Kidney (tissue), 14 donors: ENCODE results near the gene HNRNPA1. TPM values are rescaled to one million over a fixed set of nuclear protein-coding genes. Genes with fewer than 3 reads are reported as not detected.

ENCODE experiments used
- DNase-seq, 5 donors: peaks; one replicate each; pipeline ENCODE4 v3.0.0-alpha.2; 2013 to 2020
- FAIRE-seq: peaks from 2 replicates; lab custom pipeline; 2012; peaks lifted over from hg19 to GRCh38; lab: Jason Lieb, UNC
- H3K27ac ChIP-seq, 2 donors: one replicate each; pipeline ENCODE4 v1.7.0; 2013; ENCODE audit warnings: low read depth in 2 of 2, low read length in 2 of 2, inconsistent platforms in 1 of 2
- H3K27me3 ChIP-seq: one replicate; pipeline ENCODE4 v1.7.1; 2013; ENCODE audit warnings: low read length, inconsistent platforms; ENCODE audit not compliant: control insufficient read depth, insufficient read depth
- H3K36me3 ChIP-seq, 3 donors: one replicate each; pipeline versions ENCODE4 v1.7.0 to v1.7.1; 2013; ENCODE audit warnings: low read length in 3 of 3, control low read depth in 1 of 3, inconsistent platforms in 1 of 3; ENCODE audit not compliant: insufficient read depth in 3 of 3, control insufficient read depth in 2 of 3
- H3K4me1 ChIP-seq, 3 donors: one replicate each; pipeline versions ENCODE4 v1.7.0 to v1.7.1; 2013; ENCODE audit warnings: low read length in 3 of 3, inconsistent platforms in 1 of 3, low read depth in 1 of 3; ENCODE audit not compliant: control insufficient read depth in 2 of 3, insufficient read depth in 2 of 3
- H3K4me3 ChIP-seq, 3 donors: one replicate each; pipeline versions ENCODE4 v1.7.0 to v1.8.1; 2013; ENCODE audit warnings: low read length in 3 of 3, control low read depth in 1 of 3, inconsistent platforms in 1 of 3
- H3K9ac ChIP-seq, 3 donors: one replicate each; pipeline versions ENCODE4 v1.7.0 to v1.7.1; 2013; ENCODE audit warnings: low read length in 3 of 3, control low read depth in 1 of 3, inconsistent platforms in 1 of 3
- H3K9me3 ChIP-seq, 3 donors: one replicate each; pipeline versions ENCODE4 v1.7.0 to v1.7.1; 2013; ENCODE audit warnings: low read length in 3 of 3, control low read depth in 1 of 3, inconsistent platforms in 1 of 3; ENCODE audit not compliant: control insufficient read depth in 2 of 3, insufficient read depth in 1 of 3
- CTCF ChIP-seq: IDR thresholded peaks from 3 replicates; pipeline ENCODE4 v1.5.1; 2012; ENCODE audit warnings: mild to moderate bottlenecking, moderate library complexity, borderline replicate concordance; ENCODE audit not compliant: insufficient read depth; ENCODE audit errors: extremely low read depth
- intact Hi-C: fragments of 100-400 bp; cut with DNase I; formaldehyde crosslinking; loops from one replicate; pipeline ENCODE4 v1.11.1; 2022
- polyA plus RNA-seq: library from polyadenylated mRNA; stranded (reverse); fragments of 350-450 nt; fragmentation: Illumina TruSeq; extraction: RNeasy Lipid Tissue Mini Kit (QIAGEN cat#74804); gene quantifications from one replicate; pipeline ENCODE4 v1.2.3, GENCODE V29; 2014; ENCODE audit warnings: low read depth, low replicate concordance; ENCODE audit not compliant: insufficient read depth
- total RNA-seq: library from RNA; stranded (reverse); fragmentation: NEBNext Ultra II Directional; extraction: Animal tissue kit (Norgen Biotek cat#: 25700); gene quantifications from one replicate; pipeline ENCODE4 v1.2.1, GENCODE V29; 2021
- donor health status: control.
- donor health status: control.
- donor health status: control.
- donor health status: control.
- donor health status: control.
- donor health status: DM: yes; HTN: yes; CAD: no.
- donor health status: Normal renal cell carcinoma (clear cell type).

The HNRNPA1 gene
- total and polyA plus RNA-seq, 2 donors from 2014 or later: 648 to 964 TPM

- H3K9ac ChIP-seq: no peak overlapping the region
- no peaks in the 10 kb centered on the region for H3K9me3 ChIP-seq
- no peaks in the 10 kb centered on the region for H3K4me1 ChIP-seq
- intact Hi-C loops: no loop called here
- DNase-seq: peak in 1 of 5 donors; percentile 12
- H3K27ac ChIP-seq: no peak overlapping the region
- no peak for TF ChIP-seq CTCF
- FAIRE-seq: no peak
- no peaks in the 10 kb centered on the region for H3K27me3 ChIP-seq
- peaks cover 5 to 13% (median 6%) of the 10 kb centered on the region in 3 donors for H3K36me3 ChIP-seq
- no peak overlapping the region for H3K4me3 ChIP-seq
These were observed 34.4 kb upstream of the HNRNPA1 start for GRCh38 chr12:54246011-54246641.

- FAIRE-seq: no peak
- Histone ChIP-seq H3K4me3 (no peak overlapping the region), H3K9ac (no peak overlapping the region), H3K27ac (no peak overlapping the region), H3K9me3 (no peaks in the 10 kb centered on the region), H3K4me1 (no peaks in the 10 kb centered on the region), H3K27me3 (no peaks in the 10 kb centered on the region), H3K36me3 (peaks cover 0 to 5% (median 0%) of the 10 kb centered on the region in 3 donors)
- intact Hi-C loops: no loop called here
- TF ChIP-seq CTCF: no peak
- DNase-seq: no peak
These were observed 31.0 kb upstream of the HNRNPA1 start for GRCh38 chr12:54249489-54249888.

- Histone ChIP-seq H3K4me1 (no peaks in the 10 kb centered on the region), H3K27me3 (no peaks in the 10 kb centered on the region), H3K36me3 (peaks cover 2 to 14% (median 3%) of the 10 kb centered on the region in 3 donors), H3K4me3 (no peak overlapping the region), H3K9ac (no peak overlapping the region), H3K27ac (no peak overlapping the region), H3K9me3 (no peaks in the 10 kb centered on the region)
- DNase-seq (peak in 2 of 5 donors; percentile 61 to 70), FAIRE-seq (peak; percentile 81)
- TF ChIP-seq CTCF: peak; percentile 58
- intact Hi-C loops: no loop called here
These were observed 28.8 kb upstream of the HNRNPA1 start for GRCh38 chr12:54251667-54252284.
